HEK293 (cell line): ENCODE results near the gene PHLDB2.

Source experiments
- BCL11B ChIP-seq: fragments of 450-650 bp; formaldehyde crosslinking; IDR thresholded peaks from 2 replicates; pipeline ENCODE4 v1.5.1; 2016; ENCODE audit warnings: low read depth, missing biosample characterization, missing genetic modification characterization
- GLI4 ChIP-seq: fragments of 450-650 bp; formaldehyde crosslinking; IDR thresholded peaks from 2 replicates; pipeline ENCODE4 v1.5.1; 2016; ENCODE audit warnings: missing biosample characterization, missing genetic modification characterization
- GLIS1 ChIP-seq: fragments of 450-650 bp; formaldehyde crosslinking; IDR thresholded peaks from 2 replicates; pipeline ENCODE4 v1.5.1; 2016; ENCODE audit warnings: missing biosample characterization, missing genetic modification characterization
- HOXC10 ChIP-seq: sonication (generic); formaldehyde crosslinking; IDR thresholded peaks from 2 replicates; pipeline ENCODE4 v1.8.1; 2023; ENCODE audit warnings: mild to moderate bottlenecking, missing genetic modification reagents
- KLF16 ChIP-seq: fragments of 450-650 bp; formaldehyde crosslinking; IDR thresholded peaks from 2 replicates; pipeline ENCODE4 v1.5.1; 2017; ENCODE audit warnings: missing biosample characterization, missing genetic modification characterization
- MZF1 ChIP-seq: fragments of 450-650 bp; formaldehyde crosslinking; IDR thresholded peaks from 2 replicates; pipeline ENCODE4 v1.5.1; 2017; ENCODE audit warnings: missing biosample characterization, missing genetic modification characterization, borderline replicate concordance
- SETDB1 ChIP-seq: IDR thresholded peaks from one replicate; pipeline ENCODE4 v1.6.1; 2017; ENCODE audit warnings: mild to moderate bottlenecking, low read length, moderate library complexity, mixed read lengths; ENCODE audit not compliant: insufficient read length
- SP7 ChIP-seq: fragments of 450-650 bp; formaldehyde crosslinking; IDR thresholded peaks from 2 replicates; pipeline ENCODE4 v1.5.1; 2016; ENCODE audit warnings: missing biosample characterization, missing genetic modification characterization
- TRIM28 ChIP-seq: IDR thresholded peaks from 2 replicates; pipeline ENCODE4 v1.6.1; 2011; ENCODE audit warnings: low read length, control low read depth, borderline replicate concordance
- YY1 ChIP-seq: fragments of 450-650 bp; formaldehyde crosslinking; IDR thresholded peaks from 2 replicates; pipeline ENCODE4 v1.5.1; 2018; ENCODE audit warnings: missing biosample characterization, missing genetic modification characterization
- ZBTB10 ChIP-seq: fragments of 450-650 bp; formaldehyde crosslinking; IDR thresholded peaks from 2 replicates; pipeline ENCODE4 v1.5.1; 2016; ENCODE audit warnings: missing biosample characterization, missing genetic modification characterization
- ZBTB26 ChIP-seq: fragments of 450-650 bp; formaldehyde crosslinking; optimal IDR thresholded peaks from 2 replicates; pipeline ENCODE3; 2016; ENCODE audit warnings: missing biosample characterization, mild to moderate bottlenecking, missing genetic modification characterization
- ZBTB7A ChIP-seq: fragments of 450-650 bp; formaldehyde crosslinking; IDR thresholded peaks from 2 replicates; pipeline ENCODE4 v1.5.1; 2016; ENCODE audit warnings: low read depth, missing biosample characterization, missing genetic modification characterization
- ZBTB8A ChIP-seq: fragments of 450-650 bp; formaldehyde crosslinking; IDR thresholded peaks from 2 replicates; pipeline ENCODE4 v1.5.1; 2016; ENCODE audit warnings: missing biosample characterization, missing genetic modification characterization
- ZNF132 ChIP-seq: fragments of 450-650 bp; formaldehyde crosslinking; IDR thresholded peaks from 2 replicates; pipeline ENCODE4 v1.5.1; 2017; ENCODE audit warnings: missing biosample characterization, missing genetic modification characterization, borderline replicate concordance
- ZNF169 ChIP-seq: fragments of 450-650 bp; formaldehyde crosslinking; IDR thresholded peaks from 2 replicates; pipeline ENCODE4 v1.5.1; 2016; ENCODE audit warnings: missing biosample characterization, missing genetic modification characterization
- ZNF174 ChIP-seq: fragments of 450-650 bp; formaldehyde crosslinking; IDR thresholded peaks from 2 replicates; pipeline ENCODE4 v1.5.0; 2017; ENCODE audit warnings: missing biosample characterization, mild to moderate bottlenecking, missing genetic modification characterization
- ZNF239 ChIP-seq: fragments of 450-650 bp; formaldehyde crosslinking; IDR thresholded peaks from 2 replicates; pipeline ENCODE4 v1.5.1; 2016; ENCODE audit warnings: missing biosample characterization, missing genetic modification characterization
- ZNF335 ChIP-seq: fragments of 450-650 bp; formaldehyde crosslinking; conservative IDR thresholded peaks from 2 replicates; pipeline ENCODE4 v1.5.1; 2016; ENCODE audit warnings: missing biosample characterization, missing genetic modification characterization
- ZNF362 ChIP-seq: fragments of 450-650 bp; formaldehyde crosslinking; IDR thresholded peaks from 2 replicates; pipeline ENCODE4 v1.5.1; 2016; ENCODE audit warnings: missing biosample characterization, missing genetic modification characterization
- ZNF391 ChIP-seq: fragments of 450-650 bp; formaldehyde crosslinking; IDR thresholded peaks from 2 replicates; pipeline ENCODE4 v1.5.1; 2016; ENCODE audit warnings: low read depth, missing biosample characterization, missing genetic modification characterization, borderline replicate concordance
- ZNF48 ChIP-seq: fragments of 450-650 bp; formaldehyde crosslinking; IDR thresholded peaks from 2 replicates; pipeline ENCODE4 v1.5.1; 2016; ENCODE audit warnings: missing biosample characterization, missing genetic modification characterization
- ZNF529 ChIP-seq: fragments of 450-650 bp; formaldehyde crosslinking; IDR thresholded peaks from 2 replicates; pipeline ENCODE4 v1.5.1; 2017; ENCODE audit warnings: missing genetic modification characterization, missing biosample characterization; ENCODE audit not compliant: insufficient replicate concordance
- ZNF549 ChIP-seq: fragments of 450-650 bp; IDR thresholded peaks from 2 replicates; pipeline ENCODE4 v1.5.1; 2018; ENCODE audit warnings: missing biosample characterization, missing genetic modification characterization, mild to moderate bottlenecking, inconsistent platforms, moderate library complexity
- ZNF558 ChIP-seq: fragments of 450-650 bp; formaldehyde crosslinking; IDR thresholded peaks from 2 replicates; pipeline ENCODE4 v1.5.1; 2016; ENCODE audit warnings: missing biosample characterization, missing genetic modification characterization
- ZNF571 ChIP-seq: fragments of 450-650 bp; formaldehyde crosslinking; IDR thresholded peaks from 2 replicates; pipeline ENCODE4 v1.5.0; 2017; ENCODE audit warnings: missing biosample characterization, missing genetic modification characterization
- ZNF600 ChIP-seq: fragments of 450-650 bp; formaldehyde crosslinking; IDR thresholded peaks from 2 replicates; pipeline ENCODE4 v1.5.1; 2016; ENCODE audit warnings: missing biosample characterization, missing genetic modification characterization
- ZNF654 ChIP-seq: fragments of 450-650 bp; formaldehyde crosslinking; IDR thresholded peaks from 2 replicates; pipeline ENCODE4 v1.5.1; 2016; ENCODE audit warnings: low read depth, missing biosample characterization, missing genetic modification characterization
- ZNF660 ChIP-seq: fragments of 450-650 bp; IDR thresholded peaks from 2 replicates; pipeline ENCODE4 v1.5.1; 2018; ENCODE audit warnings: missing biosample characterization, mild to moderate bottlenecking, missing genetic modification characterization
- ZNF677 ChIP-seq: fragments of 450-650 bp; IDR thresholded peaks from 2 replicates; pipeline ENCODE4 v1.5.0; 2018; ENCODE audit warnings: missing biosample characterization, mild to moderate bottlenecking, missing genetic modification characterization, moderate library complexity
- ZNF791 ChIP-seq: fragments of 450-650 bp; formaldehyde crosslinking; IDR thresholded peaks from 2 replicates; pipeline ENCODE4 v1.5.1; 2016; ENCODE audit warnings: missing biosample characterization, missing genetic modification characterization
- TF ChIP-seq, protein P1 (sequence below): fragments of 450-650 bp; formaldehyde crosslinking; IDR thresholded peaks from 2 replicates; pipeline ENCODE4 v1.5.1; 2016; ENCODE audit warnings: missing biosample characterization, missing genetic modification characterization
- TF ChIP-seq, protein P2 (sequence below): fragments of 450-650 bp; formaldehyde crosslinking; IDR thresholded peaks from 2 replicates; pipeline ENCODE4; 2016; ENCODE audit warnings: missing biosample characterization, missing genetic modification characterization

Gene PHLDB2

DNA sequence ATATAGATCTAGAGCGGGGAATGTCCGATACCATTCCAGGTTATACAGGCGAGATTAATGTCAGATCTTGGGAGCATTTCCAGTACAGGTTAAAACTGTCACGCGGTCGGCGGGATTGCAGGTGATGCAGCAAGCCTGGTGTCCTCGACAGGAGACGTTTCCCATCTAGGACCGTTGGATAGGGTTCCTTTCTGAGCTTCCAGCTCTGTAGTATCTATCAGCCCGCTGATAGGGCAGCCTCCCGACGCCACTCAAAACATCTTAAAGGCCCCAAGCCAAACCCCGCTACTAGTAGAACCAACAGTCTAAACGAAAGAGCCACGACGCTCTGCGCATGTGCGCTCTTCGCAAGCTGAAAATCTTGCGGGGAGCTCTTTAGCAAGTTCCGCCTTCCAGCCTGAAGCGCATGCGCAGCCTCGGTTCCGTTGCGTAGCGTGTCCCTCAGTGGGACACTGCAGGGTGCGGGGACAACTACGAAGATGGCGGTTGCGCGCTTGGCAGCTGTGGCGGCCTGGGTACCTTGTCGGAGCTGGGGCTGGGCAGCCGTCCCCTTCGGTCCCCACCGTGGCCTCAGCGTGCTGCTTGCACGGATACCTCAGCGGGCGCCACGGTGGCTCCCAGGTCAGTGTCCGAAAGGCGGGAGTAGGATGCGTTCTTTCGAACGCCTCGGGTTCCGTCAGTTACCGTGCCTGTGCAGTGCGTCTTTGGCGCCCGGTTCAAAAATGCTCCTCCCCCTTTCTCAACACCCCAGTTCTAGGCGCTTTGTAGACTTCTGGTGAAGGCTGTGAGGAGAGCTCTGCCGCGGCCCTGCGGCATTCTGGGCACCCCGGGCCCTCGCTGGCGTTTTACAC lies 119.7 kb downstream of the PHLDB2 start, which contains the start of gene ABHD10 (continued):
- 0 out of 2 replicates have a peak, but pooled peaks have one; percentile 6 for TF ChIP-seq ZNF600 (tag by site-specific recombination)
- TF ChIP-seq ZNF677 = no peak
- TF ChIP-seq ZNF169 (tag by site-specific recombination) = no peak
- TF ChIP-seq YY1 (tag by site-specific recombination) = peak; percentile 76
- TF ChIP-seq TRIM28 = peak; percentile 51; the same call in 1 of the 2 replicates
- 0 out of 2 replicates have a peak, but pooled peaks have one; percentile 40 for TF ChIP-seq KLF16 (tag by site-specific recombination)
- TF ChIP-seq ZNF549 (tag by site-specific recombination) = no peak
- no peak for TF ChIP-seq ZNF654 (tag by site-specific recombination)
- TF ChIP-seq HOXC10 (CRISPR knock-in tag) = no peak
- no peak for TF ChIP-seq ZNF571
- no peak for TF ChIP-seq ZNF174
- peak; percentile 16; the same call in 1 of the 2 replicates for TF ChIP-seq ZNF391 (tag by site-specific recombination)
- TF ChIP-seq ZBTB10 = no peak
- 0 out of 2 replicates have a peak, but pooled peaks have one; percentile 24 for TF ChIP-seq ZBTB7A (tag by site-specific recombination)
- TF ChIP-seq ZNF239 (tag by site-specific recombination) = no peak
- TF ChIP-seq ZNF335 (tag by site-specific recombination) = peak; percentile 80
- no peak for TF ChIP-seq ZNF529 (tag by site-specific recombination)
- no peak for TF ChIP-seq SETDB1
- TF ChIP-seq ZNF132 (tag by site-specific recombination) = no peak
- peak; percentile 16; the same call in 1 of the 2 replicates for TF ChIP-seq ZNF660 (tag by site-specific recombination)
- 0 out of 2 replicates have a peak, but pooled peaks have one; percentile 22 for TF ChIP-seq ZNF558
- TF ChIP-seq ZNF362 (tag by site-specific recombination) = no peak
- TF ChIP-seq BCL11B (tag by site-specific recombination) = no peak
- TF ChIP-seq, protein P1, sequence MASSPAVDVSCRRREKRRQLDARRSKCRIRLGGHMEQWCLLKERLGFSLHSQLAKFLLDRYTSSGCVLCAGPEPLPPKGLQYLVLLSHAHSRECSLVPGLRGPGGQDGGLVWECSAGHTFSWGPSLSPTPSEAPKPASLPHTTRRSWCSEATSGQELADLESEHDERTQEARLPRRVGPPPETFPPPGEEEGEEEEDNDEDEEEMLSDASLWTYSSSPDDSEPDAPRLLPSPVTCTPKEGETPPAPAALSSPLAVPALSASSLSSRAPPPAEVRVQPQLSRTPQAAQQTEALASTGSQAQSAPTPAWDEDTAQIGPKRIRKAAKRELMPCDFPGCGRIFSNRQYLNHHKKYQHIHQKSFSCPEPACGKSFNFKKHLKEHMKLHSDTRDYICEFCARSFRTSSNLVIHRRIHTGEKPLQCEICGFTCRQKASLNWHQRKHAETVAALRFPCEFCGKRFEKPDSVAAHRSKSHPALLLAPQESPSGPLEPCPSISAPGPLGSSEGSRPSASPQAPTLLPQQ (tag by site-specific recombination) = peak; percentile 55; the same call in 1 of the 2 replicates
- peak; percentile 16; the same call in 1 of the 2 replicates for TF ChIP-seq GLIS1 (tag by site-specific recombination)
- no peak for TF ChIP-seq MZF1 (tag by site-specific recombination)
- no peak for TF ChIP-seq ZNF48
- peak; percentile 69 for TF ChIP-seq ZBTB26 (tag by site-specific recombination)
- no peak for TF ChIP-seq GLI4 (tag by site-specific recombination)
- TF ChIP-seq SP7 (tag by site-specific recombination) = peak; percentile 9
- TF ChIP-seq, protein P2, sequence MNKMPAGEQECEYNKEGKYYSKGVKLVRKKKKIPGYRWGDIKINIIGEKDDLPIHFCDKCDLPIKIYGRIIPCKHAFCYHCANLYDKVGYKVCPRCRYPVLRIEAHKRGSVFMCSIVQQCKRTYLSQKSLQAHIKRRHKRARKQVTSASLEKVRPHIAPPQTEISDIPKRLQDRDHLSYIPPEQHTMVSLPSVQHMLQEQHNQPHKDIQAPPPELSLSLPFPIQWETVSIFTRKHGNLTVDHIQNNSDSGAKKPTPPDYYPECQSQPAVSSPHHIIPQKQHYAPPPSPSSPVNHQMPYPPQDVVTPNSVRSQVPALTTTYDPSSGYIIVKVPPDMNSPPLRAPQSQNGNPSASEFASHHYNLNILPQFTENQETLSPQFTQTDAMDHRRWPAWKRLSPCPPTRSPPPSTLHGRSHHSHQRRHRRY (tag by site-specific recombination) = no peak
- TF ChIP-seq ZNF791 = no peak
- TF ChIP-seq ZBTB8A (tag by site-specific recombination) = peak; percentile 34; the same call in 1 of the 2 replicates
